SHP77 (cell line): ENCODE data around the gene MAML3.

Experiments
- DNase-seq, 2 experiments: peaks; one replicate each; lab custom pipeline; 2025; lab: John Stamatoyannopoulos, UW

The MAML3 gene

DNA sequence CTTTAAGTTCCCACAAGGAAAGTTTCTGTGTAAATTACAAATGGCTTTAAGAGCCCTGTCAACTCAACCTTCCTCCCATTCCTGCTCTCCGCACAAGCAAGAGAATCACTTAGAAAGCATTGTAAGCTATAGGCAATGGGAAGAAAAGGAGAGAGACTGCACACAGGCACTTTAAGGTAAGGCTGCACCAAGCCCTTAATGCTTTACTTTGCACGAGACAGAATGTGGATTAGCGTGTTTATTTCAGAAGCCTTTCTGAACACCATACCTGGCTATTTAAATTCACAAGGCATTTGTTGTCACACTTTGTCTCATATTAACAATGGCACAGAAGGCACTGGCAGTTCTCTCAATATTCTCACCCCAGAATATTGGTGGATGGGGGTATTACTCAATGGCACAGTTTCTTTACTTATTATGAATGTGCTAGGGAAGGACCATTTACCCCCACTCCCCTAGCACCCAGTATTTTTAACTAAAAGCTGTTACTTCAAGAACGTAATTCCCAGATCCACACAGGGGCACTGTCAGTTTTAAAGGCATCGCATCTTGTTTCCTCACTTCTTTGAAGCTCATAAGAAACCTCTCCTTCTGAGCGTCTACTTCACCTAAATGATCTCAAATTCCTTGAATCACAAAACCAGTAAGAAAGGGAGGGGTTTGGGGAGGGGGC is 150.0 kb downstream of the MAML3 start:
- DNase-seq: no peak

DNA sequence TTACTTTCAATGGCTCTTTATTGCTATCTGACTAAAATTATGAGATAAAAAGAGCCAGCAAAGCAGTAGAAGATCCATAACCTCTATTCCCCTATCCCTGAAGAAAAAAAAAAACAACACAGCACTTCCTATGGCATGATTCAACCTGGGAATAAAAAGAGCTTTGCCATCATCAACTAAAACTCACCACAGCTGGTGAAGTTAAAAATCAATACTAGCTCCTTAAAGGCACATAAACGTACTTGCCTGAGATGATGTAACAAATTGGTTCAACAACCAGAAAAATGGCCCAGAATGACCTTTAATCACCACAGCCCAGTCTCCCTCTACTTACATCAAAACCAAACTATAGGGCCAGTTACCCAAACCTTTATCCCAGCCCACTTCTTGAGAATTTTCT is 153.8 kb downstream of the MAML3 start:
- no peak for DNase-seq

GRCh38 chr4:139988863-139989765 is 164.9 kb downstream of the MAML3 start:
- DNase-seq: no peak

DNA sequence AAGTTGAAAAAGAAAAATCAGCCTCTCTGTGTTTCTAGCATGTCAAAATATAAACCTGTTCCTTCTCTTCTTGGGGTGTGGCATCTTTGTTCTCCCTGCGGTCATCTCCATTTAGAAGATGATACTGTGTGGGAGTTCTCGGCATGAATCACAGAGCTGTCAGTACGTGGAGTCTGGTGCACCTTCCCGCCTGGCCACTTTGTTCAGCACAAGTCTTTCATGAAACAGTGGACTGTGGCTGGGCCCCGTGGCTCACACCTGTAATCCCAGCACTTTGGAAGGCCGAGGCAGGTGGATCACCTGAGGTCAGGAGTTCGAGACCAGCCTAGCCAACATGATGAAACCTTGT is 166.5 kb downstream of the MAML3 start:
- no peak for DNase-seq

DNA sequence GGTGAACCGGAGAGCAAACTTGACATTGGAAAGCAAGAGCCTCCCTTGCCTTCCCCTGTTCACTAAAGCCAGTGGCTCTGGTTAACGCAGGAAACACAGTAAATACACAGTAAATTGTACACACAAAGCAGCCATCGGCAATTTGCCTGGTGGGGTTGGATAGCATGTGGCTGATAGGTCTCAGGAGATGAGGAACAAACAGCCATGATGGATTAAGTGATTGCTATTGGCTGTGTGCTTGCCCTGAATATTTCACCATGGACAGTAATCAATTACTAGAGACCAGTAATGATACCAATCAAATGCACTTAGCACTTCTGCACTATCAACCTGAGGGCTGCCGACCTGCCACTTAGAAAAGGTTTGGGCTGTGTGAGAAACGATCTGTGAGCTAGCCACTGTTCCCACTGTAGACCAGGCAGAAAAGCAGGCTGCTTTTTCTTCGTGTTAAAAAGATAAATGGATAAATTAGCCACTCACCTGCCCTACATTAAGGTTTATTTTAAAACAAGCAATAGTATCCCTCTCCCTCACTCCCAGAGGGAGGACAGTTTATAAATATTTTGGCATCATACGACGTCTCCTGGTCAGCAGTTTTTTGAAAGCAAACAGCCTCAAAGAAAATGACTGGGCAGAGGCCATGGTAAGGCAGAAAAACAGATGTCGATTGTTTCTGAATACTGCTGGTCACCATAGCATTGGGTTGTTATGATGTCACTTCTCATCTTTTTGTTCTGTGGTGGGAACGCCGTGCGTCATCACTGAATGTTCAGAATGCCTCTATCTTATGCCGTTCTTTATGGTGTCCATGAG is 167.1 kb downstream of the MAML3 start:
- DNase-seq: no peak

DNA sequence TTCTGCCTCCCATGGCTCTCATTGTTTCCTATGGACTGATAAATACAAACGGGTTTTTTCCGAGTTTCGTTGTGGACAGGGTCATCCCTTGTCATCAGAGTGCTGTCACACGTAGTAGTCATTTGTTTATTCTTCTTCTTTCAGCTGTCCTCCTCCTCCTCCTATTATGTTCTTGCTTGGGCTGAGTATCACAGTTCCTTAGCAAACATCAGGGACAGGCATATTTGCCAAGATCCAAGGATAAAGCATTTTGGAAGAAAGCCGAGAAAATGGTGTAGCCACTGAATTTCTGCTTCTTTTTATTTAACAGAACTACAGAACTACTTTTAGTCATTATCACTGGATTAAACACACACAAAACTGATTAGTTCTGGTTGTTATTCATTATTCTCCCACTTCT is 167.9 kb downstream of the MAML3 start:
- no peak for DNase-seq

- no peak for DNase-seq
Measured at GRCh38 chr4:139985401-139985800, 168.6 kb downstream of the MAML3 start.

- DNase-seq: no peak
Measured at GRCh38 chr4:139984471-139984870, 169.5 kb downstream of the MAML3 start.

DNA sequence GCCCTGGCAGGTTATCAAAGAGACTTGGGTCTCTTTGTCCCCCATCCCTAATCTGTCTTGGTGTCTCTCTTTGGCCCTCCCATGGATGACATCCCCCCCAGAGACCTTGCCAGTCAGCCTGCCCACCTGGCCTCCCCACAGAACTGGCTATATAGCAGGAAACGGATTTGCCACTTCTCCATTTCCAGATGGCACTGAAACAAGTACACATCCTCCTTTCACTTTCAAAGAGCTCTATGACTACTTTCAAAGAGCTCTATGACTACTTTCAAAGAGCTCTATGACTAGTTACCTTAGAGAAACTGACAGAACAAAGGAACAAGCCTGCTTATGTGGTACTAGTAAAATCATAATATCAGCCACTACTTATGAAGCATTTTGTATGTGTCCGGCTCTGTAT is 175.3 kb downstream of the MAML3 start:
- DNase-seq: no peak

DNA sequence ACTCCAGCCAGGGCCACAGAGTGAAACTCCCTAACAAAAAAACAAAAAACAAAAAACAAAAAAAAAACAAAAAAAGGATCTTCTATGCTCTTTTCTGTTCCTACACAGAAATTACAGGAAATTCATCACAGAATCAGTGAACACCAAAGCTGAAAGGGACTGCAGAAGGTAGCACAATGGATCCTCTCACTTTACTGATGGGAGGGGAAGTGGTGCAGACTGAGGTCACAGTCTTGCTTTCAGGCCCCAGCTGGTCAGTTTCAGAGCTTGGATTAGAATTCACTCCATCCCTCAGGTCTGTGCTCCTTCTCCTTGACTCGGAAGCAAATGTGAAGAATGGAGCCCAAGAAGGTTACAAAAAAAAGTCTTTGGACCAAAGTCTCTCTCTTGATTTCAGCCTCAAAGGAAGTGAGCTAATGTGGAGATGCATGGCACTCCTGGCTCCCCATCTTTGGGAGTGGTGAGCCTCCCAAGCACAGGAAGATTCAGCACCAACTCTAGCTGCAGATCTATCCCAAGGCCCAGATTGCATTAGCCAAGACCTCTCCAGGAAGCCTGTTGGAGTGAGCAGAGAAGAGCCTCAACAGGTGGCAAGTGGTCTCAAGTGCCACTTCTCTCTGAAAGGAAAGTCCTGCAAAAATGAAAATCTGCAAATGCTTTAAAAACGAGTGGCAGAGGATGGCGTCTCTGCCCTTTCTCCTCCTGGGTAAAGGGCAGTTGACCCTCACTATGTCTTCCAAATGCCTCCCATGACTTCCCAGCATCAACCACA is 176.0 kb downstream of the MAML3 start:
- DNase-seq: no peak

- no peak for DNase-seq
Measured at GRCh38 chr4:139975830-139976272, 178.1 kb downstream of the MAML3 start.

DNA sequence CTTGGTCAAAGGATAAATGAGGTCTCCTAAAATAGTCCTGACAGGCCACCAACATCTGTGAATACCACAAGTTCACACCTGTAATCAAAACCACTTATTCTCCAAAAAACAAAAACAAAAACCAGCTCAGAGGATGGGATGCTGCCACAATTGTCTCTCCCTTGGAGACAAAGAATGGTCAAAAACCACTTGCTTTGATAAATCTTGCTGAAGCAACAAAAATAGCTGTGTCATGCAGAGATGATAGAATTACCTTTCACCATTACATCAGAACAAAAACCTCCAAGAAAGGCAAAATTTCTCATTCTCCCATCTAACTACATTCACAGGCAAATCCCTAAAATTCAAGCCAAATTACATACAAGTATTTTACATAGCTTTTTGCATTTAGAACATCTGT is 180.4 kb downstream of the MAML3 start:
- DNase-seq: no peak

GRCh38 chr4:139973015-139973414 is 181.0 kb downstream of the MAML3 start:
- DNase-seq: no peak

GRCh38 chr4:139972305-139972704 is 181.7 kb downstream of the MAML3 start:
- no peak for DNase-seq

DNA sequence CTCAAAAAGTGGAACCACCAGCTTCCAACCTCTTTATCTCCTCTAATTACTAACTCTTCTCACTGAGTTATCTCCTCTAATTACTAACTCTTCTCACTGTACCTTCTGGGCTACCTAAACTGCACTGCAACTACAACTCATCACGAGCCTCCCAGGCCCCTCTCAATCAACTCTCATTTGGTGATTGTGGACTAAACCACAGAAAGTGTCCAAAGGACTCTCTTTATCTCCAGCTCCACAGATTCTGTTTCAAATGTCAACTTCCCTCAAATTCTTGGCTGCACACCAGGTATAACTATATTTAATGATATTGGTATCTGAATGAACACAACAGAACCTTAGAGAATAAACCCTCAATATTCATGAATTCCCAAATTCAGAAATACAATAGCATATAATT is 182.9 kb downstream of the MAML3 start:
- no peak for DNase-seq

DNA sequence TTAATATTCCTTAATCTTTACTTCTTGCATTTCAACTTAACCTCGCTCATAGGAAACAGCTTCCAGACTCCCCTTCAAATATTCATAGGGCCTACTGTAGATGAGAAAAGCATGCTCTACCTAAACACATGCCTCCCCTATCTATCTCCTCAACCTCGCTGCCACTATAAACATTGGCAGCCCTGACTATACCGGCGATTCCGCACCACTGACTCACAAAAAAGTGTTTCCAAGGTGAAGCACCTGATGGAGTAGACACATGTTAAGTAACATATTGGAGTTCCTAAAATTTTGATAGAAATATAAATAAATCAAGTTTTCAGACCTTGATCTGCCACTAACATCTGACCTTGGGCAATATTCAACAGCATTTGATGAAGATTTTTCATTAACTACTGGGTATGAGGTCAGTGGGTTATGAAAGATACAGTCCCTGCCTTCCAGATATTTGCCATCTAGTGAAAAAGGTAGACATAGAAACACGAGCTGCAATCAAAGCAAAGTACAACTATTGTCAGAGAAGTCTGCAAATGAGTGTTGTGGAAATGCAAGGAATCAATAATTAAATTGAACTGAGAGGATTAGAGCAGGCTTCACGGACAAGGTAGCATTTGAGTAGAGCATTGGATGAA is 184.2 kb downstream of the MAML3 start:
- no peak for DNase-seq

DNA sequence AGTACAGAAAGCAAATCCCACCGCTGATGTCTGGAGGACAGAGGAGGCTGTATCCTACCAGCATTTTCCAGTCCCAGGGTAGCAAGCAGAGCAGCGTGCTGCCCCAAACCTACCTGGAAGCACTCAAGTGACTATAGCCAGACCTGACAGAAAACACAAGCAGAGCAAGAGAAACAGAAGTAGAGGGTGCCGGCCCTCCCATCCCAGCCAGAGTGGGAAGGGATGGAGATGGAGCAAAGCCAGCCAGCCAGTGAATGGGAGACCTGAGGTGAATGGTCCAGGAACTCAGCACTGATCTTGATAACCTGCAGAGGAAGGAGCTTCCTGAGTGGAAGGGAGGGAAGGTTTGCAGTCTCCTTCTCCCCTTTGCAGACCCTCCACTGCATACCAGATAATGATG is 185.2 kb downstream of the MAML3 start:
- DNase-seq: no peak

- DNase-seq: no peak
Measured at GRCh38 chr4:139966383-139966782, 187.6 kb downstream of the MAML3 start.

GRCh38 chr4:139965789-139966188 is 188.2 kb downstream of the MAML3 start:
- DNase-seq: no peak

GRCh38 chr4:139963708-139964107 is 190.3 kb downstream of the MAML3 start:
- DNase-seq: no peak

DNA sequence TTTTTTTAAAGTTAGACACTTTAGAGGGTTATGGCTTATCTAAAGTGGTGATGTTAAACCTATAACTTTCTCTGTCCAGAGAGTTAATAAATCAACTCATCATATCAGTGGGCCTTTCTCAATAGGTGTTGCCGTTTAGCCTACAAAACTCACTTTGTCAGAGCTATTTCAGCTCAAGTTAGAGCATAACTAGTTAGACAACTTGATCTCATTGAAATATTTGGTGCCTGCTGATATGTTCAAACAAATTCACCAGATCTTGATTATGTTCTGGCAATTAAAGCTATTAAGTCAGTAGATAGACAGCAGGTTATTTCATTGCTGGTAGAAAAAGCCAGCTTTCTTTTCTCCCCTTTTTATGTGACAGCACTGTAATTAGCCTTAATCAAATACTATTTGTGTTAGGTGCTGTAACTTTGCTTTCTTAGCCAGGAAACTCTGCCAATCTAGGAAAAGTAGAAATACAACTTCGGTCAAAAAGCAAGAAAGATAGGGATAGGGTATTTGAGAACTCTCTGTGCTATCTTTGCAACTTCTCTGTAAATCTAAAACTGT is 191.8 kb downstream of the MAML3 start:
- DNase-seq: no peak
